Epithelial cell of proximal tubule (primary cell): ENCODE measurements around the gene CD27. TPM values are rescaled to one million over a fixed set of nuclear protein-coding genes. Genes with fewer than 3 reads are reported as not detected.

ENCODE experiments used
- DNase-seq: peaks from one replicate; pipeline ENCODE4 v3.0.0-alpha.2; 2011; ENCODE audit warnings: low read depth
- H3K4me3 ChIP-seq: 2 replicates; pipeline ENCODE4 v1.5.1; 2011; ENCODE audit warnings: low read depth, mild to moderate bottlenecking, low read length
- CTCF ChIP-seq: conservative IDR thresholded peaks from 2 replicates; pipeline ENCODE4 v1.5.1; 2012; ENCODE audit warnings: low read depth, mild to moderate bottlenecking, low read length
- total RNA-seq: library from RNA; depleted of rRNA; stranded (reverse); fragments of >200 nt; gene quantifications from 2 replicates; pipeline ENCODE4 v1.2.3, GENCODE V29; 2015

CD27 gene
- total RNA-seq, 1 donor from 2014 or later = not detected

- DNase-seq = no peak
- no peak for TF ChIP-seq CTCF
- no peak overlapping the region for H3K4me3 ChIP-seq
Observed at GRCh38 chr12:6434205-6435140, 10.3 kb upstream of the CD27 start.

- no peak for DNase-seq
- TF ChIP-seq CTCF = no peak
- H3K4me3 ChIP-seq = no peak overlapping the region
Observed at GRCh38 chr12:6435961-6436715, 8.6 kb upstream of the CD27 start.

GRCh38 chr12:6437586-6437985 lies 7.2 kb upstream of the CD27 start:
- TF ChIP-seq CTCF = no peak
- no peak overlapping the region for H3K4me3 ChIP-seq
- no peak for DNase-seq

GRCh38 chr12:6438345-6438744 lies 6.4 kb upstream of the CD27 start:
- no peak for DNase-seq
- TF ChIP-seq CTCF = no peak
- no peak overlapping the region for H3K4me3 ChIP-seq

- no peak overlapping the region for H3K4me3 ChIP-seq
- no peak for TF ChIP-seq CTCF
- DNase-seq = no peak
Observed at GRCh38 chr12:6440391-6440790, 4.4 kb upstream of the CD27 start.

- no peak overlapping the region for H3K4me3 ChIP-seq
- no peak for TF ChIP-seq CTCF
- no peak for DNase-seq
Observed at GRCh38 chr12:6442836-6443235, 1.9 kb upstream of the CD27 start.
